22Rv1 (cell line): ENCODE measurements around the gene SLC10A7.

Source experiments
- CTCF ChIP-seq: fragments of 450-650 bp; IDR thresholded peaks from 2 replicates; pipeline ENCODE4 v1.5.1; 2017; ENCODE audit warnings: mild to moderate bottlenecking
- ZFX ChIP-seq: fragments of 450-650 bp; IDR thresholded peaks from 2 replicates; pipeline ENCODE4 v1.6.1; 2017; ENCODE audit warnings: antibody characterized with exemption, borderline replicate concordance

GRCh38 chr4:146370841-146371240 lies 150.9 kb downstream of the SLC10A7 start:
- no peak for TF ChIP-seq CTCF
- no peak for TF ChIP-seq ZFX
